Prostate gland (tissue), 2 donors: ENCODE results near the gene GTF2F1. TPM values are rescaled to one million over a fixed set of nuclear protein-coding genes. Genes with fewer than 3 reads are reported as not detected.

Experiments used
- DNase-seq: peaks from one replicate; pipeline ENCODE4 v3.0.0-alpha.2; 2019; ENCODE audit warnings: low spot score
- H3K27ac ChIP-seq, 2 donors: fragments of 200-600 bp; sonication (generic); 2 replicates each; pipeline ENCODE4 v1.5.1; 2017 to 2019
- H3K27me3 ChIP-seq: fragments of 200-600 bp; sonication (generic); replicated peaks from 2 replicates; pipeline ENCODE4 v1.5.1; 2019; ENCODE audit not compliant: insufficient read depth
- H3K36me3 ChIP-seq, 2 donors: fragments of 200-600 bp; sonication (generic); 1 replicate in 1 of 2; 2 replicates in 1 of 2; pipeline versions ENCODE4 v1.5.1 to v1.8.1; 2017 to 2019
- H3K4me1 ChIP-seq: fragments of 200-600 bp; sonication (generic); replicated peaks from 2 replicates; pipeline ENCODE4 v1.5.1; 2019
- H3K4me3 ChIP-seq, 2 donors: fragments of 200-600 bp; sonication (generic); 2 replicates each; pipeline ENCODE4 v1.5.1; 2017 to 2019
- H3K9me3 ChIP-seq: fragments of 200-600 bp; sonication (generic); 2 replicates; pipeline ENCODE4 v1.5.1; 2017
- POLR2A ChIP-seq: fragments of 450-650 bp; IDR thresholded peaks from one replicate; pipeline ENCODE4 v1.6.1; 2016; ENCODE audit warnings: antibody characterized with exemption, mild to moderate bottlenecking
- POLR2AphosphoS5 ChIP-seq: sonication (generic); formaldehyde crosslinking; IDR thresholded peaks from one replicate; pipeline ENCODE4 v1.6.1; 2017; ENCODE audit warnings: antibody characterized with exemption
- WGBS: methylation state at CpG from one replicate; pipeline ENCODE4 v1.1.5; 2018; 5-methylcytosine and 5-hydroxymethylcytosine counted together
- intact Hi-C: fragments of 100-400 bp; cut with DNase I; formaldehyde crosslinking; loops from one replicate; pipeline ENCODE4 v1.14.2; 2022
- total RNA-seq, 2 donors: library from RNA; depleted of rRNA; stranded (reverse); fragments of >200 nt; gene quantifications; one replicate each; pipeline ENCODE4 v1.1.0, GENCODE V29; 2016
- TF ChIP-seq, protein P1 (sequence below), 4 experiments: fragments of 200-600 bp in 2 of 4; fragments of 450-650 bp in 2 of 4; sonication (generic) in 2 of 4; IDR thresholded peaks; 1 replicate in 3 of 4; 2 replicates in 1 of 4; pipeline ENCODE4 v1.5.1; 2016 to 2019; ENCODE audit warnings: antibody characterized with exemption in 4 of 4, mild to moderate bottlenecking in 2 of 4, moderate library complexity in 2 of 4

The GTF2F1 gene
- total RNA-seq, 2 donors from 2014 or later: 70.7 to 82.7 TPM

DNA sequence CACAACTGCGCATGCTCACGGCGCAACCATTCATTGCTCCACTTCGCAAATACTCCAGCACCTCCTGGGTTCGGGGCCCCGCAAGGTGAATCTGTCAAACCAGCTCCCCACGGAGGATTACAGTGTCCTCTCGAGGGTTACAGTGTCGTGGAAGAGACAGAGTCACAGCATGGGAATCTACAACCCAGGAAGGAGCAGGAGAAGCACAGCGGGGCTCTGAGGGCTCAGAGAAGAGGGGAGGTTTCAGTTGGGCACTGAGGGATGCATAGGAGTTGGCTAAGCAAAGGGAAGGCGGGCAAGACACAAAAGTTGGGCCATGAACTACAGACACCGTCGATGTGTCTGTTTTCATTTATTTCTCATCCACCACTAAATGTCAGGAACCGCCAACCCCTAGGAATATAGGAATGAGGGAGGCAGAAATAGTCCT, 1.0 kb upstream of the GTF2F1 start:
- DNase-seq: no peak
- no peaks in the 10 kb centered on the region for H3K27me3 ChIP-seq
- H3K36me3 ChIP-seq: no peaks in the 10 kb centered on the region
- no peaks in the 10 kb centered on the region for H3K9me3 ChIP-seq
- TF ChIP-seq POLR2A: no peak
- no peak for TF ChIP-seq POLR2AphosphoS5
- TF ChIP-seq, protein P1, sequence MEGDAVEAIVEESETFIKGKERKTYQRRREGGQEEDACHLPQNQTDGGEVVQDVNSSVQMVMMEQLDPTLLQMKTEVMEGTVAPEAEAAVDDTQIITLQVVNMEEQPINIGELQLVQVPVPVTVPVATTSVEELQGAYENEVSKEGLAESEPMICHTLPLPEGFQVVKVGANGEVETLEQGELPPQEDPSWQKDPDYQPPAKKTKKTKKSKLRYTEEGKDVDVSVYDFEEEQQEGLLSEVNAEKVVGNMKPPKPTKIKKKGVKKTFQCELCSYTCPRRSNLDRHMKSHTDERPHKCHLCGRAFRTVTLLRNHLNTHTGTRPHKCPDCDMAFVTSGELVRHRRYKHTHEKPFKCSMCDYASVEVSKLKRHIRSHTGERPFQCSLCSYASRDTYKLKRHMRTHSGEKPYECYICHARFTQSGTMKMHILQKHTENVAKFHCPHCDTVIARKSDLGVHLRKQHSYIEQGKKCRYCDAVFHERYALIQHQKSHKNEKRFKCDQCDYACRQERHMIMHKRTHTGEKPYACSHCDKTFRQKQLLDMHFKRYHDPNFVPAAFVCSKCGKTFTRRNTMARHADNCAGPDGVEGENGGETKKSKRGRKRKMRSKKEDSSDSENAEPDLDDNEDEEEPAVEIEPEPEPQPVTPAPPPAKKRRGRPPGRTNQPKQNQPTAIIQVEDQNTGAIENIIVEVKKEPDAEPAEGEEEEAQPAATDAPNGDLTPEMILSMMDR (IDR thresholded peaks at IDR 0.05): no peak
- peak overlapping the region; percentile 94 to 95 for H3K27ac ChIP-seq
- peaks cover 5% of the 10 kb centered on the region for H3K4me1 ChIP-seq
- WGBS: 28% methylated on average over 13 of the region's 14 CpGs
- peak overlapping the region; percentile 74 to 85 for H3K4me3 ChIP-seq
- intact Hi-C loops: loop anchor here (1.0 to 2.0 kb wide), 2 partner anchors 21 to 31 kb away; partner anchors contain the start of gene KHSRP

DNA sequence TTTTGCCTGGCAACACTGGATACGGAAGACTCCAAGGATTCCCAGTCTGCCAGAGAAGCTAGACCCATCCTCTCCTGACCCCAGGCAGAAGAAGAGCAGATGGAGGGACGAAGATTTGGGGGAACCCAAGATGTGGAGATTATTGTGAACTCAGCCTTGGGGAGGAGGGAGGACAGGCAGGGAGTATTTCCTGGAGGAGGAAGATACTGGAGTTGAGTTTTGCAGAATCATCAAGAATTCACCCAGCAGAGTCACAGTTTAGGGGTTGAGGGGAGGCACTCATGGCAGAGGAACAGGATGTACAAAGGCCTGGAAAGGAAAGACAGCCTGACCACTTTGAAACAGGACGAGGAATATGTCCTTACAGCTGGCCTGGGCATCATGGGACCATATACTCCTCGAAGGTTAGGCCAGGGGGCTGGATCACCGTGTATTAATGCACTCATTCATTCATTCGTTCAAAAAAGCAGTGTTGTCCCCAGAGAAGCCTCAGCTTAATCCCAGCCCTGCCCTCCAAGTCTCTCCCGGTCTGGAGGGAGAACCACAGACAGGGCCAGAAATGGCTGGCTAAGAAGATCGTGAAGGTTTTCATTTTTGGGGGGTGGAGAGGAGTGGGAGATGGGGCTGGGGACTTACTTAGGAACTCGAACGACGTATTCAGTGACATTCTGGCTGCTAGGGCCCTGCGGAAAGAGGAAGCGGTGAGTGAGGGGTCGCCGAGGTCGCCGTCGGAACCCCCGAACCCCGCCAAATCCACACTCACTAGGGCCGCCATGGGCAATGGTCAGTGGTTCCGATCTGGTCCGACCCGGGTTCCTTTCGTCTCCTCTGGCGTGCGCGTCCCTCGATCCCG, 517 bp downstream of the GTF2F1 start:
- Histone ChIP-seq H3K36me3 (peaks cover 0 to 3% of the 10 kb centered on the region in 2 donors), H3K4me3 (peak overlapping the region; percentile 74 to 85), H3K27ac (peak overlapping the region; percentile 94 to 95), H3K27me3 (no peaks in the 10 kb centered on the region), H3K4me1 (peaks cover 5% of the 10 kb centered on the region), H3K9me3 (no peaks in the 10 kb centered on the region)
- intact Hi-C loops: loop anchor here (1.0 to 2.0 kb wide), 2 partner anchors 19 to 32 kb away; partner anchors contain the start of gene KHSRP
- no peak for DNase-seq
- 15% methylated on average over 13 of the region's 30 CpGs for WGBS
- TF ChIP-seq POLR2A (no peak), POLR2AphosphoS5 (no peak)
- TF ChIP-seq, protein P1 (IDR thresholded peaks at IDR 0.05): no peak

DNA sequence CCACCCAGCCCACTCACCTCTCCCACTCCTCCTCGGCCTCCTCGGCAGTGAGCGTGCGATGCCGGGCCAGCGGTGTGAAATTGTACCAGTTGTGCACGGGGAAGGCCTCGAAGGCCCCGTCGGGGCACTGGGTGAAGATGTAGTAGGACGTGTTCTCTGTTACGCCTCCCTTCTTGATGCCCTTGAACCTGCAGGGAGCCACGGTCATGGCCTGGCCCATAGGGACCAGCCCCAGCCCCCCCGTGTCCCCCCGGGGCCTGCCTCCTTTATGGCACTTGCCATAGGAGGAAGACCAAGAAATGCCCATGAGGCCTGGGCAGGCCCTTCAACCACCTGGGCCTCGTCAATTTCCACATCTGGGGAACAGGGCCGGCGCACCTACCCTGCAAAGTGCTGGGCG, 5.6 kb downstream of the GTF2F1 start:
- 92% methylated on average over 19 of the region's 19 CpGs for WGBS
- intact Hi-C loops: no loop called here
- peaks cover 11 to 20% of the 10 kb centered on the region in 2 donors for H3K36me3 ChIP-seq
- DNase-seq: no peak
- no peaks in the 10 kb centered on the region for H3K27me3 ChIP-seq
- H3K4me3 ChIP-seq: no peak overlapping the region
- TF ChIP-seq, protein P1 (IDR thresholded peaks at IDR 0.05): no peak
- TF ChIP-seq POLR2AphosphoS5: no peak
- no peak for TF ChIP-seq POLR2A
- no peak overlapping the region for H3K27ac ChIP-seq
- H3K4me1 ChIP-seq: peaks cover 3% of the 10 kb centered on the region
- H3K9me3 ChIP-seq: no peaks in the 10 kb centered on the region

DNA sequence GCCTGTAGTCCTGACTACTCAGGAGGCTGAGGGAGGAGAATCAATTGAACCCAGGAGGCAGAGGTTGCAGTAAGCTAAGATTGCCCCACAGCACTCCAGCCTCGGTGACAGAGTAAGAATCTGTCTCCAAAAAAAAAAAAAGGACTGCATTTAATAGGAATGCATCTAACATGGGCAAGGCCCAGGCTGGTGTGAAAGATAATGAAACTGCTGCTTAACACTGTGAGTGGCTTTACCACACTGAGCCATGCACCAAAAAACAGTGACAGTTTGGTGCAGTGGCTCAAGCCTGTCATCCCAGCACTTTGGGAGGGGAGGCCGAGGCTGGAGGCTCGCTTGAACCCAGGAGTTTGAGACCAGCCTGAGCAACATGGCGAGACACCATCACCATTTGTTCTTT, 8.6 kb downstream of the GTF2F1 start:
- Histone ChIP-seq H3K4me3 (no peak overlapping the region), H3K27ac (no peak overlapping the region), H3K27me3 (no peaks in the 10 kb centered on the region), H3K36me3 (peaks cover 31 to 44% of the 10 kb centered on the region in 2 donors), H3K4me1 (no peaks in the 10 kb centered on the region), H3K9me3 (no peaks in the 10 kb centered on the region)
- WGBS: 96% methylated on average over 4 of the region's 4 CpGs
- intact Hi-C loops: no loop called here
- no peak for TF ChIP-seq POLR2AphosphoS5
- TF ChIP-seq, protein P1 (IDR thresholded peaks at IDR 0.05): no peak
- no peak for TF ChIP-seq POLR2A
- DNase-seq: no peak

DNA sequence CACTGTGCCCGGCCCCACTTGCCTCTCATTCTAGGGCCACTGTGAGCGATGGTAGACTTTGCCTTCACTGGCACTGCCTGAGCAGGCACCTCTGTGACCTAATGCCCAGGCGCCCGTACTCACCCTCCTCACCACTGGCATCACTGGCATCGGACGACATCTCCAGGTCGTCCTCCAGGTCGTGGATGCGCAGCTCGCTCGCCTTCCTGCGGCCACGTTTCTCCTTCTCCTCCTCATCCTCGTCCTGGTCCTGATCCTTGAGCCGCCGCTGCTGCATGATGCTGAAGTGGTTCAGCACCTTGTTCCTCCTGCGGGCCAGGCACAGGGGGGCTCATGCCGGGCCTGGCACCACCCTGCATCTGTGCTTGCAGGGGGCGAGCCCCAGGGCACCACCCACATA, 9.8 kb downstream of the GTF2F1 start:
- H3K4me3 ChIP-seq: no peak overlapping the region
- intact Hi-C loops: no loop called here
- TF ChIP-seq, protein P1 (IDR thresholded peaks at IDR 0.05): no peak
- TF ChIP-seq POLR2AphosphoS5 (no peak), POLR2A (no peak)
- DNase-seq: no peak
- no peaks in the 10 kb centered on the region for H3K9me3 ChIP-seq
- peaks cover 31 to 45% of the 10 kb centered on the region in 2 donors for H3K36me3 ChIP-seq
- H3K27ac ChIP-seq: no peak overlapping the region
- no peaks in the 10 kb centered on the region for H3K27me3 ChIP-seq
- WGBS: 97% methylated on average over 19 of the region's 19 CpGs
- no peaks in the 10 kb centered on the region for H3K4me1 ChIP-seq
